ENCODE data around the gene TLE4. TPM values are rescaled to one million over a fixed set of nuclear protein-coding genes. Genes with fewer than 3 reads are reported as not detected.

Gene TLE4
- total RNA-seq, 1 donor from 2014 or later, result 55.6 TPM

- no peak for TF ChIP-seq CTCF (IDR thresholded peaks at IDR 0.05; ENCODE audit: unreplicated experiment)
- H3K27me3 Mint-ChIP-seq, result no peaks in the 10 kb centered on the region
- H3K9me3 Mint-ChIP-seq (ENCODE audit: low read depth), result no peaks in the 10 kb centered on the region
- H3K27ac Mint-ChIP-seq, result no peak overlapping the region
- H3K36me3 Mint-ChIP-seq (ENCODE audit: insufficient read depth), result peaks cover 6% of the 10 kb centered on the region
- peaks cover 40% of the 10 kb centered on the region for H3K4me1 Mint-ChIP-seq (ENCODE audit: low read depth)
- no peak overlapping the region for H3K4me3 Mint-ChIP-seq (ENCODE audit: low read depth)
- no peak for DNase-seq (ENCODE audit: low spot score, unreplicated experiment)
These were observed 98.7 kb downstream of the TLE4 start for GRCh38 chr9:79670269-79670961.

GRCh38 chr9:79671558-79671957, 99.8 kb downstream of the TLE4 start:
- DNase-seq (ENCODE audit: low spot score, unreplicated experiment), result no peak
- no peak for TF ChIP-seq CTCF (IDR thresholded peaks at IDR 0.05; ENCODE audit: unreplicated experiment)
- Mint-ChIP-seq H3K27ac (no peak overlapping the region), H3K36me3 (ENCODE audit: insufficient read depth) (peaks cover 6% of the 10 kb centered on the region), H3K4me1 (ENCODE audit: low read depth) (peaks cover 36% of the 10 kb centered on the region), H3K27me3 (no peaks in the 10 kb centered on the region), H3K9me3 (ENCODE audit: low read depth) (no peaks in the 10 kb centered on the region), H3K4me3 (ENCODE audit: low read depth) (no peak overlapping the region)

GRCh38 chr9:79672236-79672635, 100.5 kb downstream of the TLE4 start:
- H3K4me1 Mint-ChIP-seq (ENCODE audit: low read depth), result peaks cover 32% of the 10 kb centered on the region
- H3K4me3 Mint-ChIP-seq (ENCODE audit: low read depth), result no peak overlapping the region
- no peaks in the 10 kb centered on the region for H3K27me3 Mint-ChIP-seq
- no peak for TF ChIP-seq CTCF (IDR thresholded peaks at IDR 0.05; ENCODE audit: unreplicated experiment)
- peaks cover 6% of the 10 kb centered on the region for H3K36me3 Mint-ChIP-seq (ENCODE audit: insufficient read depth)
- H3K9me3 Mint-ChIP-seq (ENCODE audit: low read depth), result no peaks in the 10 kb centered on the region
- H3K27ac Mint-ChIP-seq, result no peak overlapping the region
- no peak for DNase-seq (ENCODE audit: low spot score, unreplicated experiment)

- no peaks in the 10 kb centered on the region for H3K27me3 Mint-ChIP-seq
- no peak for TF ChIP-seq CTCF (IDR thresholded peaks at IDR 0.05; ENCODE audit: unreplicated experiment)
- no peak overlapping the region for H3K4me3 Mint-ChIP-seq (ENCODE audit: low read depth)
- DNase-seq (ENCODE audit: low spot score, unreplicated experiment), result no peak
- H3K36me3 Mint-ChIP-seq (ENCODE audit: insufficient read depth), result peaks cover 7% of the 10 kb centered on the region
- H3K27ac Mint-ChIP-seq, result no peak overlapping the region
- H3K4me1 Mint-ChIP-seq (ENCODE audit: low read depth), result peaks cover 28% of the 10 kb centered on the region
- no peaks in the 10 kb centered on the region for H3K9me3 Mint-ChIP-seq (ENCODE audit: low read depth)
These were observed 101.1 kb downstream of the TLE4 start for GRCh38 chr9:79672891-79673290.

GRCh38 chr9:79673614-79674013, 101.8 kb downstream of the TLE4 start:
- Mint-ChIP-seq H3K4me1 (ENCODE audit: low read depth) (peaks cover 22% of the 10 kb centered on the region), H3K27ac (no peak overlapping the region), H3K36me3 (ENCODE audit: insufficient read depth) (peaks cover 9% of the 10 kb centered on the region), H3K27me3 (no peaks in the 10 kb centered on the region), H3K4me3 (ENCODE audit: low read depth) (no peak overlapping the region), H3K9me3 (ENCODE audit: low read depth) (no peaks in the 10 kb centered on the region)
- no peak for TF ChIP-seq CTCF (IDR thresholded peaks at IDR 0.05; ENCODE audit: unreplicated experiment)
- no peak for DNase-seq (ENCODE audit: low spot score, unreplicated experiment)
